IMR-90 (cell line): ENCODE measurements around the gene MATK. TPM values are rescaled to one million over a fixed set of nuclear protein-coding genes. Genes with fewer than 3 reads are reported as not detected.

Source experiments
- ATAC-seq: fragments of 200-7000 bp; cut with Tn5 transposase; 2 replicates; pipeline ENCODE4 v1.9.1; 2020; ENCODE audit warnings: low read depth, mild to moderate bottlenecking, moderate library complexity
- BruUV-seq: library from RNA; stranded (reverse); fragments of 400-500 nt; replicated peaks from 2 replicates; lab custom pipeline; 2021; lab: Mats Ljungman, UMichigan
- CTCF ChIA-PET: fragments of 300-600 bp; formaldehyde crosslinking; extraction: SDS; loops from one replicate; lab custom pipeline; 2021; ENCODE audit warnings: antibody characterized with exemption; lab: Yijun Ruan, JAX
- POLR2A ChIA-PET: fragments of 300-600 bp; sonication (Branson Sonifier 250); formaldehyde crosslinking; loops from one replicate; lab custom pipeline; 2022; ENCODE audit warnings: antibody characterized with exemption; ENCODE audit not compliant: unreplicated experiment; lab: Charles Lee
- DNase-seq: peaks from one replicate; pipeline ENCODE4 v3.0.0; 2013
- H2AFZ ChIP-seq: replicated peaks from 2 replicates; pipeline ENCODE3; 2013; ENCODE audit warnings: low read length, mild to moderate bottlenecking; ENCODE audit not compliant: poor library complexity
- H2AK5ac ChIP-seq: 2 replicates; pipeline ENCODE4 v1.6.1; 2013; ENCODE audit warnings: low read depth, low read length, inconsistent platforms
- H2AK9ac ChIP-seq: replicated peaks from 2 replicates; pipeline ENCODE3; 2013; ENCODE audit warnings: mild to moderate bottlenecking, low read depth, low read length, moderate library complexity; ENCODE audit not compliant: poor library complexity
- H2BK120ac ChIP-seq: 2 replicates; pipeline ENCODE4 v1.6.1; 2013; ENCODE audit warnings: low read depth, low read length, inconsistent platforms
- H2BK15ac ChIP-seq: 3 replicates; pipeline ENCODE4 v1.6.1; 2013; ENCODE audit warnings: low read depth, low read length, inconsistent platforms
- H2BK20ac ChIP-seq: 2 replicates; pipeline ENCODE4 v1.6.1; 2013; ENCODE audit warnings: low read depth, mild to moderate bottlenecking, inconsistent platforms, low read length, moderate library complexity
- H2BK5ac ChIP-seq: 2 replicates; pipeline ENCODE4 v1.6.1; 2013; ENCODE audit warnings: mild to moderate bottlenecking, low read depth, low read length, inconsistent platforms; ENCODE audit not compliant: poor library complexity, severe bottlenecking
- H3K14ac ChIP-seq: replicated peaks from 2 replicates; pipeline ENCODE4 v1.6.1; 2013; ENCODE audit warnings: low read depth, low read length, inconsistent platforms
- H3K18ac ChIP-seq: 2 replicates; pipeline ENCODE4 v1.6.1; 2013; ENCODE audit warnings: low read depth, low read length, control low read depth
- H3K23ac ChIP-seq: 2 replicates; pipeline ENCODE4 v1.6.1; 2013; ENCODE audit warnings: low read depth, low read length, inconsistent platforms
- H3K27ac ChIP-seq: 2 replicates; pipeline ENCODE4 v1.5.1; 2013; ENCODE audit warnings: mild to moderate bottlenecking, control low read depth, low read length; ENCODE audit not compliant: insufficient read depth
- H3K27me3 ChIP-seq: 2 replicates; pipeline ENCODE4 v1.6.1; 2013; ENCODE audit warnings: low read length; ENCODE audit not compliant: control insufficient read depth, insufficient read depth
- H3K36me3 ChIP-seq: 2 replicates; pipeline ENCODE4 v1.6.1; 2013; ENCODE audit warnings: low read length, mixed read lengths; ENCODE audit not compliant: control insufficient read depth, insufficient read depth
- H3K4ac ChIP-seq: 2 replicates; pipeline ENCODE4 v1.6.1; 2013; ENCODE audit warnings: low read depth, low read length, inconsistent platforms
- H3K4me1 ChIP-seq: 2 replicates; pipeline ENCODE4 v1.6.1; 2013; ENCODE audit warnings: low read length, mixed read lengths; ENCODE audit not compliant: control insufficient read depth, insufficient read depth
- H3K4me2 ChIP-seq: 2 replicates; pipeline ENCODE4 v1.6.1; 2013; ENCODE audit warnings: low read depth, mild to moderate bottlenecking, control low read depth, low read length, moderate library complexity
- H3K4me3 ChIP-seq: 2 replicates; pipeline ENCODE4 v1.5.1; 2013; ENCODE audit warnings: low read depth, mild to moderate bottlenecking, control low read depth, low read length, moderate library complexity; ENCODE audit not compliant: insufficient read depth
- H3K56ac ChIP-seq: 2 replicates; pipeline ENCODE4 v1.6.1; 2013; ENCODE audit warnings: low read length, inconsistent platforms; ENCODE audit not compliant: insufficient read depth; ENCODE audit errors: extremely low read depth
- H3K79me1 ChIP-seq, 2 experiments: 2 replicates each; pipeline ENCODE4 v1.6.1; 2013; ENCODE audit warnings: low read length in 2 of 2, inconsistent platforms in 1 of 2, low read depth in 1 of 2
- H3K9ac ChIP-seq: 2 replicates; pipeline ENCODE4 v1.6.1; 2013; ENCODE audit warnings: low read depth, low read length, control low read depth
- H3K9me1 ChIP-seq: 2 replicates; pipeline ENCODE4 v1.6.1; 2013; ENCODE audit warnings: low read length, inconsistent platforms; ENCODE audit not compliant: insufficient read depth
- H3K9me3 ChIP-seq: 2 replicates; pipeline ENCODE4 v1.6.1; 2013; ENCODE audit warnings: low read length; ENCODE audit not compliant: control insufficient read depth, insufficient read depth
- H4K20me1 ChIP-seq: 2 replicates; pipeline ENCODE4 v1.6.1; 2013; ENCODE audit warnings: low read length, inconsistent platforms; ENCODE audit not compliant: insufficient read depth
- H4K5ac ChIP-seq: 2 replicates; pipeline ENCODE4 v1.6.1; 2013; ENCODE audit warnings: mild to moderate bottlenecking, low read depth, low read length, control low read depth
- H4K8ac ChIP-seq, 2 experiments: 2 replicates each; pipeline ENCODE4 v1.6.1; 2013; ENCODE audit warnings: low read depth in 2 of 2, low read length in 2 of 2, control low read depth in 1 of 2, inconsistent platforms in 1 of 2
- H4K91ac ChIP-seq: 2 replicates; pipeline ENCODE4 v1.6.1; 2013; ENCODE audit warnings: low read depth, low read length, inconsistent platforms; ENCODE audit not compliant: insufficient read depth
- CEBPB ChIP-seq: IDR thresholded peaks from 2 replicates; pipeline ENCODE4 v1.6.1; 2012; ENCODE audit warnings: low read depth, low read length, improper control_type of control experiment
- ELK1 ChIP-seq: fragments of 150-350 bp; IDR thresholded peaks from 2 replicates; pipeline ENCODE4 v1.6.1; 2016; ENCODE audit warnings: low read depth, mild to moderate bottlenecking, low read length, moderate library complexity, borderline replicate concordance
- FOS ChIP-seq: fragments of 150-350 bp; IDR thresholded peaks from 2 replicates; pipeline ENCODE4 v1.6.1; 2016; ENCODE audit warnings: low read depth, low read length
- MAFK ChIP-seq: IDR thresholded peaks from 2 replicates; pipeline ENCODE4 v1.6.1; 2012; ENCODE audit warnings: low read depth, low read length, improper control_type of control experiment
- MXI1 ChIP-seq: IDR thresholded peaks from 2 replicates; pipeline ENCODE4 v1.6.1; 2012; ENCODE audit warnings: low read depth, mild to moderate bottlenecking, low read length, moderate library complexity, borderline replicate concordance
- NFE2L2 ChIP-seq: fragments of 150-350 bp; IDR thresholded peaks from 2 replicates; pipeline ENCODE4 v1.6.1; 2016; ENCODE audit warnings: low read depth, mild to moderate bottlenecking, low read length
- RAD21 ChIP-seq: IDR thresholded peaks from 2 replicates; pipeline ENCODE4 v1.6.1; 2012; ENCODE audit warnings: low read length, improper control_type of control experiment
- RCOR1 ChIP-seq: IDR thresholded peaks from 2 replicates; pipeline ENCODE4 v1.6.1; 2012; ENCODE audit warnings: mild to moderate bottlenecking, low read length, improper control_type of control experiment; ENCODE audit not compliant: insufficient replicate concordance
- RFX5 ChIP-seq: IDR thresholded peaks from 2 replicates; pipeline ENCODE4 v1.8.0; 2012; ENCODE audit warnings: low read depth, mild to moderate bottlenecking, low read length, moderate library complexity
- SMC3 ChIP-seq: fragments of 150-350 bp; IDR thresholded peaks from 2 replicates; pipeline ENCODE4 v1.6.1; 2016; ENCODE audit warnings: low read depth, mild to moderate bottlenecking, antibody characterized with exemption, low read length, moderate library complexity
- USF2 ChIP-seq: fragments of 150-350 bp; IDR thresholded peaks from 2 replicates; pipeline ENCODE4 v1.6.1; 2017; ENCODE audit warnings: mild to moderate bottlenecking, antibody characterized with exemption, low read length, low read depth
- WGBS, 2 experiments: methylation state at CpG; one replicate each; pipeline versions ENCODE4 v1.1.5 to v1.1.7; 2013; ENCODE audit warnings: missing lambda C conversion rate in 2 of 2; ENCODE audit not compliant: insufficient read length in 1 of 2; ENCODE audit errors: extremely low coverage in 2 of 2; 5-methylcytosine and 5-hydroxymethylcytosine counted together
- dilution Hi-C: fragments of 300-500 bp; cut with HindIII; formaldehyde crosslinking; loops from one replicate; pipeline ENCODE4 v1.14.3; 2018; ENCODE audit warnings: low sequenced_read_pairs; ENCODE audit not compliant: unreplicated experiment
- in situ Hi-C: fragments of 300-500 bp; cut with MboI; formaldehyde crosslinking; loops from 3 replicates; pipeline ENCODE4 v1.14.3; 2019; ENCODE audit warnings: low sequenced_read_pairs, inconsistent platforms, mixed read lengths
- intact Hi-C: fragments of 100-400 bp; cut with micrococcal nuclease; formaldehyde crosslinking; loops from 2 replicates; pipeline ENCODE4 v1.10.0; 2022
- polyA plus RNA-seq, 3 experiments: library from polyadenylated mRNA; depleted of rRNA; stranded (reverse); fragments of >200 nt; gene quantifications; 2 replicates each; pipeline ENCODE4 v1.2.3, GENCODE V29; 2012; ENCODE audit warnings: low replicate concordance in 1 of 3
- total RNA-seq: library from RNA; depleted of rRNA; stranded (reverse); fragments of >200 nt; gene quantifications from 2 replicates; pipeline ENCODE4 v1.2.3, GENCODE V29; 2012

The MATK gene
- total and polyA plus RNA-seq, 2 of the 4 experiments (the other 2 are of a cell fraction): not detected

- H3K4ac ChIP-seq: no peak overlapping the region
- no peak overlapping the region for H3K4me3 ChIP-seq
- BruUV-seq: no TSS peak
- POLR2A ChIA-PET: interaction anchor here (1.0 kb wide), 1 partner anchor 12 kb away, joined by 3 read pairs; the partner anchor contains the start of gene MRPL54
- no peak overlapping the region for H3K9ac ChIP-seq
- H4K5ac ChIP-seq: no peak overlapping the region
- no peaks in the 10 kb centered on the region; a peak in 1 of 4 replicates for H3K79me1 ChIP-seq
- H4K20me1 ChIP-seq: no peaks in the 10 kb centered on the region
- H3K18ac ChIP-seq: no peak overlapping the region
- H3K14ac ChIP-seq: no peak overlapping the region
- no peak overlapping the region for H3K23ac ChIP-seq
- H2AK5ac ChIP-seq: no peak overlapping the region
- no peak for DNase-seq
- no peak overlapping the region for H3K27ac ChIP-seq
- no peak overlapping the region for H2BK20ac ChIP-seq
- dilution Hi-C loops: no loop called here
- intact Hi-C loops: no loop called here
- no peak overlapping the region for H3K56ac ChIP-seq
- peaks cover 24% of the 10 kb centered on the region; the same call in 1 of the 2 replicates for H3K36me3 ChIP-seq
- no peak overlapping the region for H2BK120ac ChIP-seq
- no peak overlapping the region for H2BK15ac ChIP-seq
- H4K8ac ChIP-seq: no peak overlapping the region
- no peaks in the 10 kb centered on the region for H3K4me1 ChIP-seq
- no peaks in the 10 kb centered on the region for H3K9me1 ChIP-seq
- CTCF ChIA-PET: no interaction called here
- H2AK9ac ChIP-seq: no peak overlapping the region
- no peaks in the 10 kb centered on the region for H3K9me3 ChIP-seq
- H3K27me3 ChIP-seq: peaks cover 2% of the 10 kb centered on the region; the same call in 1 of the 2 replicates
- TF ChIP-seq RFX5 (no peak), ELK1 (no peak), CEBPB (no peak), USF2 (no peak), FOS (no peak), SMC3 (no peak), MAFK (no peak), RAD21 (no peak), MXI1 (no peak), RCOR1 (no peak), NFE2L2 (no peak)
- in situ Hi-C loops: no loop called here
- no peak for ATAC-seq
- H2BK5ac ChIP-seq: no peak overlapping the region
- no peak overlapping the region for H2AFZ ChIP-seq
- no peak overlapping the region for H4K91ac ChIP-seq
- no peak overlapping the region for H3K4me2 ChIP-seq
- 88% methylated on average over 8 of the region's 30 CpGs; no CpG with 5 or more reads in 1 of the 2 experiments for WGBS, 2 experiments
Measured at GRCh38 chr19:3751236-3751635, 34.9 kb downstream of the MATK start.
